Measurements from ENCODE around the gene CADM1.

- TF ChIP-seq POLR2A (IDR thresholded peaks at IDR 0.05) = no peak
- TF ChIP-seq CTCF (IDR thresholded peaks at IDR 0.05) = no peak
Observed at GRCh38 chr11:115221461-115222069, 282.6 kb downstream of the CADM1 start.
